ENCODE measurements around the gene DYRK3. TPM values are rescaled to one million over a fixed set of nuclear protein-coding genes. Genes with fewer than 3 reads are reported as not detected.
A peak's percentile ranks its signal among the peaks of the same experiment; 100 is the strongest.

The DYRK3 gene
- total and polyA plus RNA-seq, 2 of the 8 experiments (the other 6 are each of a cell fraction or from before 2014, with no cell fraction given) = 2.1 to 8.5 TPM

DNA sequence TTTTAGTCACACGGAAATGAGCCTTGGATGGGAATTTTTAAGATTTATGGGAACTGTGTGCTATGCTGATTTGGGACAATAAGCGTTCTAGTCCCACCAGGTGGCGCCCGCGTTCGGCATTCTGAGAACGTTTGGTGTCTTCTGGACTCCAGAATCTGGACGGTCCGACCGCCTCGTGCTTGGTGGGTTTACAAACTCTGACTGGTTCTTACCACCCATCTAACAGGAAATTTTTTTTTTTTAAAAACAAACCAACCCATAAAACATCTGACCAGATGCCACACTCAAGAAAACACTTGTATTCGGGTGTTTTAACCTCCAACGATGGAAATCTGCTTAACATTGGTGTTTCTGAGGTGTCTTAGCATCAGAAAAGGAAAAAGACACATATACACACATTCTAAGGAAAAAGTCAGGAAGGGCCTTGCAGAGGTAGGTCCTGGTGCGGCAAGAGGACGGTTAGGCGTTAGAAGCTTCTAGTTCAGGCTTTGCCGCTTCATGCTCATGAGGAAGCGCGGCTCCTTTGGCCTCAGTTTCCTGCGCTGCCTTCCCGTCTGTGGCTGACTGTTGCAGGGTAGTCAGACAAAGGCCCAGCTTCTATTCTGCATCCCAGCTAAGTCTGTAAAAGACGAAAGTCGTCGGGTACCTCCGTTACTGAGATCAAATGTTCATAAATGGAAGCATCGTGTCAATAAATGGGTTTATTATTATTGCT, 814 bp upstream of the DYRK3 start:
- FAIRE-seq = no peak
- H3K4me1 ChIP-seq (replicated peaks in 1 of 4; ENCODE audit: control insufficient read depth in 3 of 4, insufficient read depth in 4 of 4, low read length in 3 of 4) = peaks cover 0 to 10% (median 4%) of the 10 kb centered on the region in 4 experiments; a peak in 4 of 7 replicates
- H3K9ac ChIP-seq (replicated peaks in 1 of 4; ENCODE audit: extremely low read depth in 1 of 4, low read depth in 3 of 4, low read length in 3 of 4) = peak overlapping the region in 1 of 4 experiments; percentile 20; a peak in 3 of 7 replicates
- H3K79me2 ChIP-seq (ENCODE audit: control insufficient read depth in 1 of 2, insufficient read depth in 2 of 2, low read length in 2 of 2) = no peaks in the 10 kb centered on the region
- H2BK12ac ChIP-seq (ENCODE audit: low read depth, low read length) = 0 out of 2 replicates have a peak overlapping the region, but pooled peaks have one; percentile 64
- H3K27ac ChIP-seq (ENCODE audit: low read depth, low read length) = no peak overlapping the region
- H4K91ac ChIP-seq (replicated peaks; ENCODE audit: insufficient read length, low read length) = peak overlapping the region; percentile 25
- no peak overlapping the region for H2BK5ac ChIP-seq (ENCODE audit: low read depth, low read length)
- H2BK15ac ChIP-seq (ENCODE audit: low read length) = 0 out of 2 replicates have a peak overlapping the region, but pooled peaks have one; percentile 12
- H2BK120ac ChIP-seq (replicated peaks; ENCODE audit: low read depth, low read length) = peak overlapping the region; percentile 75
- no peak overlapping the region for H3K23ac ChIP-seq (ENCODE audit: insufficient read length)
- no peaks in the 10 kb centered on the region for H3K79me1 ChIP-seq (ENCODE audit: low read depth, low read length)
- no peak overlapping the region for H3K14ac ChIP-seq (ENCODE audit: insufficient read length)
- peak overlapping the region; percentile 36 for H3K4ac ChIP-seq (replicated peaks; ENCODE audit: insufficient read length, low read depth, low read length)
- no peaks in the 10 kb centered on the region for H3K36me3 ChIP-seq (ENCODE audit: control insufficient read depth in 2 of 4, insufficient read depth in 4 of 4, low read length in 3 of 4)
- H2AK5ac ChIP-seq (ENCODE audit: low read depth, low read length) = no peak overlapping the region
- peaks cover 8% of the 10 kb centered on the region; the same call in 1 of the 2 replicates for H3K23me2 ChIP-seq (ENCODE audit: low read depth, low read length)
- peak overlapping the region; percentile 14; the same call in 1 of the 2 replicates for H2AFZ ChIP-seq (ENCODE audit: low read length)
- no peaks in the 10 kb centered on the region for H3K9me3 ChIP-seq (ENCODE audit: insufficient read depth in 2 of 2, low read depth in 1 of 2, low read length in 1 of 2)
- H3K4me3 ChIP-seq (ENCODE audit: extremely low read depth in 1 of 4, insufficient read depth in 2 of 4, low read depth in 3 of 4, low read length in 4 of 4) = peak overlapping the region; percentile 66 to 88 (median 79); a peak in 6 of 8 replicates
- WGBS, 2 experiments (ENCODE audit: extremely low coverage in 1 of 2, insufficient coverage in 1 of 2, insufficient read length in 1 of 2, insufficient replicate concordance in 2 of 2, low coverage in 1 of 2, low lambda C conversion rate in 2 of 2, missing lambda C conversion rate in 1 of 2) = 14% methylated on average over 26 of the region's 26 CpGs; no CpG with 5 or more reads in 1 of the 2 experiments
- no peak overlapping the region for H3K56ac ChIP-seq (replicated peaks; ENCODE audit: insufficient read length, low read depth, low read length)
- H3K27me3 ChIP-seq (replicated peaks in 1 of 4; ENCODE audit: control insufficient read depth in 3 of 4, extremely low read depth in 1 of 4, insufficient read depth in 3 of 4, low read length in 3 of 4) = peaks cover 0 to 4% (median 0%) of the 10 kb centered on the region in 4 experiments; a peak in 2 of 7 replicates
- H3K4me2 ChIP-seq (ENCODE audit: insufficient read depth in 1 of 2, low read depth in 2 of 2, low read length in 2 of 2) = peak overlapping the region; percentile 70 to 76
- H4K8ac ChIP-seq (ENCODE audit: extremely low read depth, insufficient read depth, low read length) = no peak overlapping the region
- peak in 1 of 2 experiments; percentile 86 for DNase-seq (ENCODE audit: low read depth in 1 of 2, low spot score in 2 of 2)
- CTCF ChIA-PET (ENCODE audit: partially characterized antibody) = interaction anchor here (0.6 to 19.2 kb wide), 21 partner anchors 11 to 347 kb away, joined by 3 to 666 read pairs (median 3); partner anchors contain the start of genes EIF2D, FCMR and IL19
- no peak overlapping the region for H2BK20ac ChIP-seq (ENCODE audit: low read length)
- POLR2A ChIA-PET (ENCODE audit: partially characterized antibody) = interaction anchor here (0.7 to 2.3 kb wide), 7 partner anchors 22 to 51 kb away, joined by 3 to 13 read pairs (median 4); partner anchors contain the start of gene EIF2D
- no peaks in the 10 kb centered on the region for H4K20me1 ChIP-seq (replicated peaks in 1 of 2; ENCODE audit: control insufficient read depth in 1 of 2, insufficient read depth in 2 of 2, low read length in 2 of 2)
- peak overlapping the region; percentile 35 for H4K5ac ChIP-seq (ENCODE audit: insufficient read length, low read depth, low read length)
- peak overlapping the region; percentile 73; the same call in 1 of the 2 replicates for H3K18ac ChIP-seq (ENCODE audit: extremely low read depth, low read length)
- TF ChIP-seq RAD21 (IDR thresholded peaks at IDR 0.05 in 1 of 2, conservative IDR thresholded peaks at IDR 0.05 in 1 of 2; ENCODE audit: low read depth in 2 of 2, low read length in 2 of 2) (peak; percentile 62 to 71), GTF2F1 (IDR thresholded peaks at IDR 0.05; ENCODE audit: borderline replicate concordance, low read depth, low read length) (no peak), SP1 (IDR thresholded peaks at IDR 0.05; ENCODE audit: low read depth, low read length) (no peak), CBX5 (IDR thresholded peaks at IDR 0.05; ENCODE audit: low read depth, low read length) (no peak), RXRA (IDR thresholded peaks at IDR 0.05; ENCODE audit: insufficient read depth, low read depth, low read length) (no peak), SAP30 (IDR thresholded peaks at IDR 0.05; ENCODE audit: insufficient read depth, insufficient replicate concordance, low read length) (no peak), CHD1 (IDR thresholded peaks at IDR 0.05; ENCODE audit: low read depth, low read length) (no peak), SUZ12 (IDR thresholded peaks at IDR 0.05; ENCODE audit: low read length) (0 out of 2 replicates have a peak, but pooled peaks have one; percentile 9)
- TF ChIP-seq, protein P1, sequence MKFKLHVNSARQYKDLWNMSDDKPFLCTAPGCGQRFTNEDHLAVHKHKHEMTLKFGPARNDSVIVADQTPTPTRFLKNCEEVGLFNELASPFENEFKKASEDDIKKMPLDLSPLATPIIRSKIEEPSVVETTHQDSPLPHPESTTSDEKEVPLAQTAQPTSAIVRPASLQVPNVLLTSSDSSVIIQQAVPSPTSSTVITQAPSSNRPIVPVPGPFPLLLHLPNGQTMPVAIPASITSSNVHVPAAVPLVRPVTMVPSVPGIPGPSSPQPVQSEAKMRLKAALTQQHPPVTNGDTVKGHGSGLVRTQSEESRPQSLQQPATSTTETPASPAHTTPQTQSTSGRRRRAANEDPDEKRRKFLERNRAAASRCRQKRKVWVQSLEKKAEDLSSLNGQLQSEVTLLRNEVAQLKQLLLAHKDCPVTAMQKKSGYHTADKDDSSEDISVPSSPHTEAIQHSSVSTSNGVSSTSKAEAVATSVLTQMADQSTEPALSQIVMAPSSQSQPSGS (IDR thresholded peaks at IDR 0.05; ENCODE audit: low read length) = no peak

Measured in H1 (cell line).